Kidney (tissue), 14 donors: ENCODE results near the gene TOMM22. TPM values are rescaled to one million over a fixed set of nuclear protein-coding genes. Genes with fewer than 3 reads are reported as not detected.
A peak's percentile ranks its signal among the peaks of the same experiment; 100 is the strongest.

Experiments used
- DNase-seq, 5 donors: peaks; one replicate each; pipeline ENCODE4 v3.0.0-alpha.2; 2013 to 2020
- FAIRE-seq: peaks from 2 replicates; lab custom pipeline; 2012; peaks lifted over from hg19 to GRCh38; lab: Jason Lieb, UNC
- H3K27ac ChIP-seq, 2 donors: one replicate each; pipeline ENCODE4 v1.7.0; 2013; ENCODE audit warnings: low read depth in 2 of 2, low read length in 2 of 2, inconsistent platforms in 1 of 2
- H3K27me3 ChIP-seq: one replicate; pipeline ENCODE4 v1.7.1; 2013; ENCODE audit warnings: low read length, inconsistent platforms; ENCODE audit not compliant: control insufficient read depth, insufficient read depth
- H3K36me3 ChIP-seq, 3 donors: one replicate each; pipeline versions ENCODE4 v1.7.0 to v1.7.1; 2013; ENCODE audit warnings: low read length in 3 of 3, control low read depth in 1 of 3, inconsistent platforms in 1 of 3; ENCODE audit not compliant: insufficient read depth in 3 of 3, control insufficient read depth in 2 of 3
- H3K4me1 ChIP-seq, 3 donors: one replicate each; pipeline versions ENCODE4 v1.7.0 to v1.7.1; 2013; ENCODE audit warnings: low read length in 3 of 3, inconsistent platforms in 1 of 3, low read depth in 1 of 3; ENCODE audit not compliant: control insufficient read depth in 2 of 3, insufficient read depth in 2 of 3
- H3K4me3 ChIP-seq, 3 donors: one replicate each; pipeline versions ENCODE4 v1.7.0 to v1.8.1; 2013; ENCODE audit warnings: low read length in 3 of 3, control low read depth in 1 of 3, inconsistent platforms in 1 of 3
- H3K9ac ChIP-seq, 3 donors: one replicate each; pipeline versions ENCODE4 v1.7.0 to v1.7.1; 2013; ENCODE audit warnings: low read length in 3 of 3, control low read depth in 1 of 3, inconsistent platforms in 1 of 3
- H3K9me3 ChIP-seq, 3 donors: one replicate each; pipeline versions ENCODE4 v1.7.0 to v1.7.1; 2013; ENCODE audit warnings: low read length in 3 of 3, control low read depth in 1 of 3, inconsistent platforms in 1 of 3; ENCODE audit not compliant: control insufficient read depth in 2 of 3, insufficient read depth in 1 of 3
- CTCF ChIP-seq: IDR thresholded peaks from 3 replicates; pipeline ENCODE4 v1.5.1; 2012; ENCODE audit warnings: mild to moderate bottlenecking, moderate library complexity, borderline replicate concordance; ENCODE audit not compliant: insufficient read depth; ENCODE audit errors: extremely low read depth
- intact Hi-C: fragments of 100-400 bp; cut with DNase I; formaldehyde crosslinking; loops from one replicate; pipeline ENCODE4 v1.11.1; 2022
- polyA plus RNA-seq: library from polyadenylated mRNA; stranded (reverse); fragments of 350-450 nt; fragmentation: Illumina TruSeq; extraction: RNeasy Lipid Tissue Mini Kit (QIAGEN cat#74804); gene quantifications from one replicate; pipeline ENCODE4 v1.2.3, GENCODE V29; 2014; ENCODE audit warnings: low read depth, low replicate concordance; ENCODE audit not compliant: insufficient read depth
- total RNA-seq: library from RNA; stranded (reverse); fragmentation: NEBNext Ultra II Directional; extraction: Animal tissue kit (Norgen Biotek cat#: 25700); gene quantifications from one replicate; pipeline ENCODE4 v1.2.1, GENCODE V29; 2021
- donor health status: control.
- donor health status: control.
- donor health status: control.
- donor health status: control.
- donor health status: control.
- donor health status: DM: yes; HTN: yes; CAD: no.
- donor health status: Normal renal cell carcinoma (clear cell type).

The TOMM22 gene
- total and polyA plus RNA-seq, 2 donors from 2014 or later = 55.0 to 103 TPM

GRCh38 chr22:38655519-38656255 is 26.1 kb upstream of the TOMM22 start:
- H3K4me1 ChIP-seq = peaks cover 2 to 12% (median 7%) of the 10 kb centered on the region in 3 donors

GRCh38 chr22:38656256-38657044 is 25.3 kb upstream of the TOMM22 start, which contains the start of the genes CBY1 and FAM227A:
TSS of gene CBY1 (plus strand) at chr22:38656638. CDS start at chr22:38668055, 11,417 bp downstream.
TSS of gene FAM227A (minus strand) at chr22:38656392. CDS start at chr22:38650168, 6,224 bp downstream.
- peak; percentile 92 to 96 (median 95) for DNase-seq
- TF ChIP-seq CTCF = no peak
- Histone ChIP-seq H3K9ac (peak within 1 kb of the TSS; percentile 76 to 94 (median 89)), H3K4me1 (peaks cover 2 to 12% (median 7%) of the 10 kb centered on the region in 3 donors), H3K36me3 (no peaks in the 10 kb centered on the region), H3K27me3 (no peaks in the 10 kb centered on the region), H3K4me3 (peak within 1 kb of the TSS; percentile 81 to 93 (median 91)), H3K27ac (peak within 1 kb of the TSS; percentile 97 to 98), H3K9me3 (no peaks in the 10 kb centered on the region)
- no peak for FAIRE-seq
- intact Hi-C loops = no loop called here

More at GRCh38 chr22:38655519-38656255, 26.1 kb upstream of the TOMM22 start:
- intact Hi-C loops = no loop called here
- Histone ChIP-seq H3K4me3 (peak overlapping the region; percentile 81 to 93 (median 91)), H3K9ac (peak overlapping the region; percentile 76 to 94 (median 89)), H3K27me3 (no peaks in the 10 kb centered on the region), H3K9me3 (no peaks in the 10 kb centered on the region), H3K36me3 (no peaks in the 10 kb centered on the region), H3K27ac (peak overlapping the region in 1 of 2 donors; percentile 98)
- no peak for FAIRE-seq
- no peak for DNase-seq
- TF ChIP-seq CTCF = no peak

- Histone ChIP-seq H3K36me3 (no peaks in the 10 kb centered on the region), H3K27ac (peak overlapping the region in 1 of 2 donors; percentile 97), H3K9ac (peak overlapping the region; percentile 76 to 94 (median 81)), H3K9me3 (no peaks in the 10 kb centered on the region), H3K4me1 (peaks cover 2 to 12% (median 7%) of the 10 kb centered on the region in 3 donors), H3K27me3 (no peaks in the 10 kb centered on the region), H3K4me3 (peak overlapping the region; percentile 81 to 93 (median 91))
- intact Hi-C loops = no loop called here
- DNase-seq = peak in 2 of 5 donors; percentile 37 to 52
- TF ChIP-seq CTCF = no peak
- FAIRE-seq = no peak
Measured at GRCh38 chr22:38657045-38657909, 24.5 kb upstream of the TOMM22 start.
